DMS114 treated with DMSO at 0.1 percent for 48 hours (cell line): ENCODE results near the gene NRP2.

Source experiments
- DNase-seq: peaks from one replicate; lab custom pipeline; 2025; ENCODE audit not compliant: unreplicated experiment; lab: John Stamatoyannopoulos, UW

Gene NRP2

DNA sequence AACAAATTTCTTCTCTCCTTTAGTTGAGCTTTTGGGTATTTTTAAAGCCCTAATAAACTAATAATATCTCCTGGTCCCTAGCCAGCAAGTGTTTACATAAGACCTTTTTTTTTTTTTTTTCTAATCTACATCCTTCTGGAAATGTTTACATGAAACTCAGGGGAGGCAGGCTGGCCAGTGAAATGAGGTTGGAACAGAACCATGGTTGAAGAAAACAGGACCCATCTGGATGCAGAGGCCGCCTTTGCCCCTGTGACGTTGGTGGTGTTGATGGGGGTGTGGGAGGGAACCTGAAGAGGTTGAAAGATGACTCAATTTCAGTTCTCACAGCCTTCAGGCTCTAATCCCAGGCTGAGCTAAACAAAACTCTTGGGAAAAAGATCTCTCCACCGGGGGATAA lies 118.5 kb downstream of the NRP2 start:
- DNase-seq: no peak

DNA sequence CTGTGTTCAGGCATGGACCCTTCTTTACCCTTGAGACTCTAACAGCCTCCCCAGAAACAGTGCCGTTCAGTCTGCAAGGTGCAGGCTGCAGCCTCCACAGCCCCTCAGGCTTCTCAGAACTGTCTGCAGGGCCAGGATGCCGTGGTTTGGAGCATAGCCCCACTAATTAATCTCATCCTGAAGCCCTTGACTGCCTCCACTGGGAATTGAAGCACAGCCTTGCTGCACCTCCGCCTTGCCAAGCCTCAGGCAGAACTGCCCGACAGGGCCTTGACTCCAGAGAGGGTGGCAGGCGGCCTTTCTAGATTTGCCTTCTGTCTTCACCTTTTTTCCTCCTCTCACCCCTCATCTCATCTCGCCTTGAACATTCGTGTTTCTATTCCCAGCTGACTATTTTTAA lies 119.8 kb downstream of the NRP2 start:
- no peak for DNase-seq

DNA sequence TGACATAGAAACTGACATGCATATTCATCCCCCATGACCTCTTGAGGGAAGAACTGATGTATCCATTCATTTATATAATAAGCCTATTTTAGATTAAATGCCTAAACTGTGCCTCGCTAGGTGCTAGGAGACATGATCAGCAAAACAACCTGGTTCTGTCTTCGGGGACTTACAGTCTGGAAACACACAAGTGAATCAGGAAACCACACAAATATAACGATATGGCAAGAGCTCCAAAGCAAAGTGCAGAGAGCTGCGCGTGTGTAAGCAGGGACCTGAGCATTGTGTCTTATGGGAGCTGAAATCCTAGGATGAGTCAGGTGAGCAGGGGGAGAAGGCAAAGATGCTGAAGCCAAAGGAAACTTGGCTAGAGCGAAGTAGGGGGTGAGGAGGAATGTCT lies 120.6 kb downstream of the NRP2 start:
- no peak for DNase-seq

DNA sequence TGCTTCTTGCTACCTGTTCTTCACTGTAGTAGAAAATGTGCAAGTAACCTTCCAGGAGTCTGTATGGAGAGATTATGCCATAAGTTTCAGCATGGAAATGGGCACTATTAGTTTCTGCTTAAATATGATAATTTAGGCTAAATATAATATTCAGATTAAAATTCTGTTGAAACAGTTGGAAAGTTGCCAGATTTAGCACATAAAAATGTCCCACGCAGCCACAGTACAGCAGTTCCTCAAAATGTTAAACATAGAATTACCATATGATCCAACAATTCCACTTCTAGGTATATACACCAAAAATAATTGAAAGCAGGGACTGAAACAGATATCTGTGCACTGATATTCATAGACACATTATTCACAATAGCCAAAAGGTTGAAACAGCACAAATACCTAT lies 121.2 kb downstream of the NRP2 start:
- DNase-seq: no peak

DNA sequence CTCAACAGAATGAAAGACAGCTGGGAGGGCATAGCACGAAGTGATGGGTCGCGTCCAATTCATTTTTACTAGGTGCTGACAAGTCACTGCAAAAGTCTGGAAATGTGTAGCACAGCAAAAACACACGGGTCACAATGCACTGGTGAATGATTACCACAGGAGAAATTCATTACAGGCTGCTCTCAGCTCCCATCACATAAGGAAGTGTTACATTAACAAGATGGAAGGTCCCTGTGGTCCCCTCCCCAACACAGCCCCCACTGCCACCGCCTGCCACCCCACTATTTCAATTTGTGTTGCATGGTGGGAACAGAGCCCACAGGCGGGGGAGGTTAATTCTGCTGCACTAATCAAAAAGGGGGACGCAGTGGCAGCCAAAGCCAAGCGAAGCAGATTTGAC lies 122.8 kb downstream of the NRP2 start:
- DNase-seq: no peak

DNA sequence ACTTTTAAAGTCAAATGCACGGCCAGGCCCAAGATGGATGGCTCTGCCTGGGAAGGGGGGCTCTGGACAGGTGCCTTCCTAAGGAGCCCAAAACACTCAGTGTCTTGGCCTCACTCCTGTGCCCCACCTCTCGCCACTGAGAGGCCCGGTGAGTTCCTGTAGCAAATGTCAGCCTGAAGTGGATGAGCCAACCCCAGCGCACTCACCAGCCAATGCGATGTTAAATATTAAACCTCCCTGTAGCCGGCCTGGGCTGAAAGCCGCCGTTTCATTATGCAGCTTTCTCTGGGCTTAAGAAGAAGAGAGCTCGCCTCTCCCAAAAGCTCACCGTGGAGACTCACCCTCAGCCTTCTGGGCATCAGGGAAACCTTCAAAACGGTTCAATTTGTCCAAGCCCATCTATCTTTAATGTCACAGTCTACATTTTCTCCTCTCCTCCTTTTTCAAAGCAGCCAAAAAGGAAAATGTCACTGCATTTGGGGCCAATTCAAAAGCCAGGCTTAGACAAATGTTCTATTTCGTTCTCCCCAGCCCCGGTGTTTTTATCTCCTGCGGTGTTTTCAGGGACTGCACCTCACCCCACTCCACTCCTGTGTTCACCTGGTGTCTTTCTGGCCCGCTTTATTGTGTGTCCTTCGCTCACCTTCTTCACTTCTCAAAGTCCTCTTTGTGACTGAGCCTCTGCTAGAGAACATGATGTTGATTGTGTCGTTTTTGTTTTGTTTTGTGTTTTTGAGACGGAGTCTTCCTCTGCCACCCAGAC lies 124.0 kb downstream of the NRP2 start:
- DNase-seq: no peak

DNA sequence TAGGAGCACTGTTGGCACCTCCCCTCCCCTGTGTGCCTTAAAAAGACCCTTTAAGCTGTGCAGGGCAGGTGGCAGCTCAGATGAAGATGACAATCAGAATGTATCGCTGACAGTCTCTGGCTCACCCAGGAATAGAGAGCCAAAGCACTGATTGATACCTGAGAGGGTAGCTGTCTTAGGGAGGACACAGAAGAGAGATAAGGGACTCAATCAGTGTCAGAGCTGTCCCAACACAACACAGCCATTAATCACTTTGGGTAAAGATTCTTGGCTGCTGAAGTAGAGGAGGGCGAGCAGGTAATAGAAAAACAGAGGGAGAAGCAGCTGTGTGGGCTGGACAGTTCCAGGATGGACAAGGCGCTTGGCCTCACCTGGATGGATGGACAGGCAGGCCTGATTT lies 124.9 kb downstream of the NRP2 start:
- DNase-seq: no peak

DNA sequence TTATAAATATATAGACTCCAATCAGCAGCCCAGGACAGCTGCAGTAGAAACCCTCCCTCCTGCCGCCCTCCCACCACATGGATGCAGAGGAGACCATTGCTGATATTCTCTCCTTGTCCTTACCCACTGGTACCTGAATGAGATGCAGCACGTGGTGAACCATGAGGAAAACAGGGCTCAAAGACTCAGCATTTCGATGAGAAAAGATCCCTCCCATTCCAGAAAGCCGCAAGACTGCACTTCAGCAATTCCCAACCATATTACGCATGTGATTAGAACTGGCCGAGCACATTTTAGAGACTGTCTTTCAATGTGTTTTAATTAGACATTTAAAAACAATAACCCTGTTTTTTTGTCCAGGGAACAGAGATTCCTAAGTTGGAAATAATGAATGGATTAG lies 125.5 kb downstream of the NRP2 start:
- no peak for DNase-seq

DNA sequence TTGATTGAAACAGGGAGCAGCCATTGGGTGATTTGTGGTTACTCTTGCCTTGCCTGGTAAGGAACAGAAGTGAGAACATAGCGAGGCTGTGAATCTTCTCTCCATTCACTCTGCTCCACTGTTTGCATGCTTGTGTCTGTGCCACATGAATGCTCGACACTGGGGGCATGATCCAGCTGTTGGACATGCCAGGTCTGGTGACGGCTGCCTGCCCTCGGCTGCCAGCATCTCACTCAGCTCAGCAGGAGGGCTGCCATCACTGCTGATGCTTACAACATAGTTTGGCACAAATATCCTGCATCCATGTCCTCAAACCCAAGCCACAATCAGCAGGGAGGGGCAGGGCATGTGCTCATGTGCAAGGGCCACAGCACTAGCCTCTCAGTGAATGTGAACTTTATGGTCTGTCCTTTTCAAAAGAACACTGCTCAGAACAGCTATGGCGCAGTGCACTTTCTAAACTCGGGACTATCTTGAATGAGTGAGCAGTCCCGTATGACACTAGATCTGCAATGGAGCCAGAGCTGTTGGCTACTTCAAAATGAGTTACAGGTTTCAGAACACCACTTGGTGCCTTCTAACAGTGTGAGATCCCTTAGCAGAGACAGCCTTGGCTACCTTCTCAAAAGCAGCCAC lies 126.3 kb downstream of the NRP2 start:
- DNase-seq: no peak

DNA sequence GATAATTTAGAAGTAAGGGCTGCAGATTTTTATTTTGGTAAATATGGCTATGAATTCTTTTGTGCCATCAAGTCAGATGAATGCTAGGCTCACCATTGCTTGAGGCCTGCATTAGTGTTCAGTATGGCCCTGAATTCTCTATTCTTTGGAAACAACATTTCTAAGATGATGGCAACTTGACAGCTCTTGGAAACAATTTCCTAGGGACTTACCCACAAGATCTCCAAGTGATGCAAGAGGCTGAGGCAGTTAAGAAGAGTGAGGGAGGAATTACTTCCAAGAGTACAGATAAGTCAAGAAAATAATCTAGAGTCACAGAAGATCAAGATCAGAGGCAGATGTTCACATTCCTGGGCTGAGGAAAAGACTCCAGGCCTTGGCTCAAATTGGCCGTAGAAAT lies 129.1 kb downstream of the NRP2 start:
- DNase-seq: no peak

DNA sequence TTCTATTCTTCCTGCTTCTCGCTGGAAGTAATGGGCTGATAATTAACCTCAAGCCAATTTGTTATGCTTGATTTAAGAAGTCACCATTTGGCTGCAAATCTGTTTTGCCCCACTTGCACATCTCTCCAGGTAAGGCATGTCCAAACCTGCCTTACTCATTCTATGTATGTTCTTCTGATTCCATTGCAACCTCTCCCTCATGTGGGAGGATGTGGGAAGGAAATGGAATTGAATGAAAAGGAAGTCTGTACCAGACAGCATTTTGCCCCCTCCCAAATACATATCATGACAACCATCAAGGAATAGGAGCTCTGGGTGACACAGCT lies 131.7 kb downstream of the NRP2 start:
- no peak for DNase-seq

DNA sequence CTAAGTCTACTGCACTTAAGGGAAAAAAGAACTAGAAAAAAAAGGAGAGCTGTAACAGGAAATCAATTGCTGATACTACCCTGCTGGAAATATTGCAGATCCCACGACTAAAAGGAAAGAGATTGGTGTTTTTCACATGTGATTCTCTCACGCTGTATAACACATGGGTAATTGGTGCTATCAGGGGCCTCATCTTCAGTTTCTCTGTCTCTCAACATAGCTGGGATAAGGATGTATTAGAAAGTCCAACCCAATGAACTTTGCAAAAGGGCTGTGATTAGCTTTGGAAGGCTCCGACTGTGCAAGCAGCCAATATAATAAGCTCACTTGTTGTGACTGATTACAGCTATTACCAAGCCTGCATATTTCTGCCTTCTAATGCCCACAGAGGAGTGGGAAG lies 133.4 kb downstream of the NRP2 start:
- DNase-seq: no peak

DNA sequence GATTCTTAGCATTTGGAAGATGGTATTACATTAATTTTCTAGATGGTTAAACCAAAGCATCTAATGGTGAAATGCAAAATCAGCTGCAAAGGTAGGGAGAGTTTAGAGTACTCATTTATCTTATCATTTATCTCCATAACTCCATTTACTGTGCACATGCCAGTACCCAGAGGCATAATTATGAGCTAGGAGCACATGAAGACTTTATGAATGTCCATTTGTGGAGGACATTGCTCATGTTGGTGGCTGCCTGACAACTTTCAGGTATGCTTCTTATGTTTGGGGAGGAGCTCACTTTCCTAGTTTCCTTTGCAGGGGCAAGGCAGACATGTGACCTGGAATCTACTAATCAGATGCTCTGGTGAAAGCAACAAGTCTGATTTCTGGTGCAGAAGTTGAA lies 134.0 kb downstream of the NRP2 start:
- DNase-seq: no peak

DNA sequence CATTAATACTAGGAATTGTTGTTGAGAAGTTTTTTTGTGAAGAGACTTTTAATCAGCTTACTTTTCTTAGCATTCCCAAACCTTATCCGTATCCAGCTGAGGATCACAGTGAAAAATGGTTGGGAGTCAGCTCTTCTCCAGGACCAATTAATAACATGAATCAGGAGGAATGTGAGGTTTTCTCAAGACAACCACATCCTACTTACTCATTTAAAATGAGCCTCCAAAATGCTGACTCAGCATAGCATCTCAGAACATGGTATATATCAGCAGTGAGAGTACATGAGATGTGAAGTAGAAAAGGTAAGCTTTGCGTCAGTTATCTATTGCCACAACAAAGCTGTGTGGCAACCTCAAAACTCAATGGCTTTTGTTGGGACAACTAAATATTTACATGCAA lies 140.3 kb downstream of the NRP2 start:
- DNase-seq: no peak

DNA sequence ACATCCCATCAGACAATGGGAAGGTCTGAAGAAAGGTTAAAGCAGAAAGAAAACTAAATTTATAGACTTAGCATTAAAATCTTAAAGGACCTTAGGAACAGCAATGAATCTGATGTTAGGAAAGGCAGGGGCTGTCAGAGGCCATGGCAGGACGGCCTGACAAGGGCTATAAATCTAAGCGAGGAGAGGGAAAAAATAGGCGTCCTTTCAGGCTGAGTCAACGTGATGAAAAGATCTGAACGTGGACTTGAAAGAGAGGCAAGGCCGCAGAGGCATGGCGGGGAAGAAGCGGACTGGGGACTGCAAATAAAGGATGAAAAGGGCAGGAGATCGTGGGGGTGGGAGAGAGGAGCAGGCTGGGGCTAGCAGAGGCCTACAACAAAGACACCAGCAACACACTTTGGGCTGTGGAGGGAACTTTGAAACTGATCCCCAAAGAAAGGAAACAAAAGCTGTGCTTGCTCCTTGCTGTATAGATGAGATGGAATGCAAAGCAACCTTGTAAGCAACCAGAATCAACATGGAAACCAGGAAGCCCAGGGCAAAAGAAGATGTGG lies 145.6 kb downstream of the NRP2 start:
- no peak for DNase-seq

DNA sequence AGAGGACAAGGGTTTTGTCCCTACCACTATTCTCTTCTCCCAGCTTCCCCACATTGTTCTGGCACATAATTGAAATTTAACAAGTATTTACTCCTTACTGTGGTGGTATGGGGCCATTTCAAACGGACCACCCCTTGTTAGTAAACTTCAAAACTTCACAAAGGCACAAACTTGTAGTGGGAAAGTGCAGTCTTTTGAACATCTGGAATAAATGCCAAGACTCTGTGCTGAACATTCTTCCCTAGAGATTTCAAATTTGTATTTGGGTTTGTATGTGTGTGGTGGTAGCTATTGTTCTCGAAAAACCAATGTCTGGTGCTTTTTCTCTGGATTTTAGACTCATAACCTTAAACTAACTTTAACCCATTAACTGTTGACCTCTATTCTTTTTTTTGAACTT lies 151.6 kb downstream of the NRP2 start:
- DNase-seq: no peak

DNA sequence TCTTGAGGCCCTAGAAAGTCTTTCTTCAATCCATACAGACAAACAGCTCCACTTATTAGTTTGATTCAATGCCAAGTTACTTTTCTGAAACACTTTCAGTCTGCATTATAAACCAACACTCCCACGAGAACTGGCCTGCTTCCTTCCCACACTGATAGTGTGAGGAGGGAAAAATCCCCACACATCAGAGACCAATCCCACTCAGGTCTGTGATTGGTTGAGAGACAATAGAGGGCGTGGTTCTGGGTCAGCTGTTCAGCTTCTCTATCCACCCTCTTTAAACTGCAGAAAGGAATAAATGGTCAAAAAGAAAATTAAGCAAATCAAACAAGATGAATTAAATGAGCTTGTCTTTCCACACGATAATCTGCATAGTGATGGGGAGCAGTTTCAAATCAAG lies 152.5 kb downstream of the NRP2 start:
- DNase-seq: no peak

DNA sequence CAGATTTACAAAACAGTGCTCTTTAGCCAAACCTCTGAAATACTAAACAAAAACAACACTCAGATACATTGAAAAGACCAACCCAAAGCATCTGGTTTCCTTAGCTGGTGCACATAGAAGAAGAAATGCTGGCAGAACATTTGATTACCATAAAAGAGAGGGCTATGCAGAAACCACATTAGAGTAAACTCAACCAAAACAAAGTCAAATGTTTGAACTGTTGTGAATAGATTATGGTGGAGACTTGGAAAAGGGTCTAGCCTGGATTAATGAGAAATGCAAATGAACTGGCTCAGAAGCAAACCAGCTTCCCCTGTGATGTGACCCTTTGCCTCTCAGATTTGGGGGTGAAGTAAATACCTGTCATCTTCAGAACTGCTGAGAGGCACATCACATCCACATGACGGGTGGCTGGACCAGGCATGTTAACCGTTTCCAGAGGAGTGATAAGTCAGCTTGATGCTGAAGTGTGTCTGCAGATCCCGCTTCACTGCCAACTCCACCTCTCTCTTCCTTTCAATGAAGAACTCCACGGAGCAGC lies 153.0 kb downstream of the NRP2 start:
- no peak for DNase-seq

DNA sequence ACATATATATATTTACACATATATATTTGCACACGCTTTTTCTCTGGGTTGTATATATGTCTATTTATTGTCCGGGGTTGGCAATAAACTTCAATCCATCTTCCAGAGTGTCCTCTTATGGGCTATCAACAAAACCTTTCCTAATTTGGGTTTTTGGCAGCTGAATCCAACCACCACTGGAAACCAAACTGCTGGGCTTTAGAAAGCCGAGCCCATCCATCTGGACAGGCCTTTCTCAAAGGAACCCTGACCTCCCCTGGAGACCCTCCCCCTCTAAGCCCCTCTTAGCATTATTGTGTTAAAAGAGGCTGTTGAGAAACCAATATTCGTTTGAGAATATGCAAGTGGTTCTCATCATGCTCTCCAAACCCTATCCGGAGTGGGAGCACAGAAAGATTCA lies 153.6 kb downstream of the NRP2 start:
- DNase-seq: no peak

DNA sequence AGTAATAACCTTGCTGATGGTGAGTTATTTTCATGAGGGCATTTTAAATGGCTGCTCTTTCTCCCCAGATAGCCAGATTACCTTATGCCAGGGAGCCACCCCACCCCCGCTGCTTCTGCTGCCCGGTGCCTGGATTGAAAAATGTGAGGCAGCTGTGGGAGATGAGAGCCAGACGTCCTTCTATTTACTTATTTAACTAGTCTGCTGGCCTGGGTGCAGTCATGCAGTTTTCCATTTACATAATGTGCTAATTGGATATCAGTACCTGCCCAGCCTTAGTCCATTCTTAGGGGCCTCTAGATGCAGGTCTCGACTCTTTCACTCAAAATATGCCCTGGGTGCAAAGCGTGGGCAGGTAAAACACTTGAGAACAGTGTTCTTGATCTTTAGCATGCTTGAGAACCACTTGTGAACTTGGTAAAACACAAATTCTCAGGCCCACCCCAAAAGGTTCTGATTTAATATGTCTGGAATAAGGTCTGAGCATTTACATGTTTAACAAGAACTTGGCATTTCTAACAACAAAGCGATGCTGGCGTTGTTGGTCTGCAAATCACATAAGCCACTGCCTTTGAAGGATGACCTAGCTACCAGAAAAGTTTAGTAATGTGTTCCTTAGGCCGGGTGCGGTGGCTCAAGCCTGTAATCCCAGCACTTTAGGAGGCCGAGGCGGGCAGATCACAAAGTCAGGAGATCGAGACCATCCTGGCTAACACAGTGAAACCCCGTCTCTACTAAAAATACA lies 154.3 kb downstream of the NRP2 start:
- no peak for DNase-seq

DNA sequence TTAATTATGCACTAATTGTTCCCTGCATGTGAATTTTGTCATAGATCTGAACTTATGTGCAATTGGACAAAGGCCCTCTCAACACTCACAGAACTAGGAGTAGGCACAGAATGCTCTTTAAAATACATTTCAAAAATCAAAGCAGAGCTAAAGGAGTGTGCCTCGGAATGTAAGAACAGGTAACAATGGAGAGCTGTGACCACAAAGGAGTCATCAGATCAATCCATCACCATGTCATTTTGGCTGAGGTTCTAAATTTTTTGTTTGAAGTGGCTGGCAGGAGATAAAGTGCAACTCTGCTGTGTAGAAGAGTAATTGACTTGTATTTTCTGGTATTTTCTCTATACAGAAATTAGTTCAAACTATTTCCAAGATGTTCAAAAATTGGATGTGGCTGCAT lies 155.4 kb downstream of the NRP2 start:
- DNase-seq: no peak

DNA sequence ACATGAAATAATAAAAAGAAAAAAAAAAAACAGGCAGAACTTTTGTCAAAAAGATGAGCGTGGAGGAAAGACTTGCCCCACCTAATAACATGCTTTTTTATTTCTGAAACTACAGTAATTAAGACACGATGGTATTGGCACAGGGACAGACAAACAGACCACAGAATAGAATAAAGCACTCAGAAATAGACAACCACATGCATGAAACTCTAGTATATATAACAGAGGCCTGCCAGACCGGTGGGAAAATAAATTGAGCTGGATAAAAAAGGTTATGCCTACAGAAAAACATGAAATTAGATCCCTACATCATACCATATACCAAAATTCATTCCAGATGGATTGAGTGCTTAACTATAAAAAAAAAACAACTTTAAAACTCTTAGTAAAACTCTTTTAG lies 163.1 kb downstream of the NRP2 start:
- no peak for DNase-seq
